ENCODE data around the gene OBP2A. TPM values are rescaled to one million over a fixed set of nuclear protein-coding genes. Genes with fewer than 3 reads are reported as not detected.

Gene OBP2A
- total RNA-seq, 4 donors from 2014 or later: not detected

DNA sequence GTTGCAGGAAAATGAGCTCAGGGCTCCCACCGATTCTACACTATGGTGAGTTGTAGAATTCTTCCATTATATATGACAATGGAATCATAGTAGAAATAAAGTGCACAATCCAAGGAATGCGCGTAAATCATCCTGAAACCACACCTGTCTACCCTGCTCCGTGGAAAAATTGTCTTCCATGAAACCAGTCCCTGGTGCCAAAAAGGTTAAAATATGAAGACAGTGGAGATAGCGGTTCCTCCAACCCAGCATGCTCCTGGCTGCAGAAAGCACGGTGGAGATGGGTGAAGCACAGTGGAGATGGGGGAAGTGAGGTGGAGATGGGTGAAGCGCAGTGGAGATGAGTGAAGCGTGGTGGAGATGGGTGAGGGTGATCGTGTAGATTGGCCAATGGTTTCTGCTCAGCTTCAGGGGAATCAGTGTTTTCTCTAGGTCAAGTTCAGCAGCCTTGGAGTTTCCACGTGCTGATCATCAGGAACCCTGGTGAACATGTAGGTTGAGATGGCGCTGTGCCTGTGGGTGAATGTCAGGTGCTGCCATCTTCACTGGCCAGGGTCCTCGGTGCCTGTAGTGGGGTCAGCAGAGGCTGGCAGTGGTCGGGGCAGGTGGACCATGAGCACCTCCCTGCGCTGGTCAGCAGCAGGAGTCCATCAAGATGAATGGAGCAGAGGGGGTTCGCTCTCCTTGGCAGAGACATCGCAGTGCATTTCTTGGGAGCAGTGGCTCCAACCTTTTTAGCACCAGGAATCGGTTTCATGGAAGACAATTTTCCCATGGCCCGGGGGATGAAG lies 35.9 kb downstream of the OBP2A start:
- WGBS, 2 donors (ENCODE audit: low coverage in 1 of 2): 81 to 83% methylated on average over 5 to 18 of the region's 18 CpGs

DNA sequence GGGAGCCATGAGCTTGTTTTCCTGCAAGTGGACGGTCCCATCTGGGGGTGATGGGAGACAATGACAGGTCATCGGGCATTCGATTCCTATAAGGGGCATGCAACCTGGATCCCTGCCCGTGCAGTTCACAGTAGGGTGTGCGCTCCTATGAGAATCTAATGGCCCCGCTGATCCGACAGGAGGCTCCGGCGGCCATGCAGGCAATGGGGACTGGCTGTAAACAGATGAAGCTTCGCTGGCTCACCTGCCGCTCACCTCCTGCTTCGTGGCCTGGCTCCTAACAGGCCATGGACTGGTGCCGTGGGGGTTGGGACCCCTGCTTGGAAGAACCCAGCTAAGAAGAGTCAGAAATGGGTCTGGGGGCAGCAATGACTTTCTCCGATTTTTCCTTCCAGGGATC lies 36.6 kb downstream of the OBP2A start:
- Histone ChIP-seq H3K27me3 (no peaks in the 10 kb centered on the region), H3K9me3 (no peaks in the 10 kb centered on the region), H3K4me1 (no peaks in the 10 kb centered on the region), H3K4me3 (no peak overlapping the region), H3K27ac (no peak overlapping the region), H3K36me3 (no peaks in the 10 kb centered on the region)
- TF ChIP-seq EP300 (IDR thresholded peaks at IDR 0.05; ENCODE audit: low read depth) (no peak), POLR2AphosphoS5 (IDR thresholded peaks at IDR 0.05) (no peak), POLR2A (IDR thresholded peaks at IDR 0.05) (no peak)
- TF ChIP-seq, protein P1, sequence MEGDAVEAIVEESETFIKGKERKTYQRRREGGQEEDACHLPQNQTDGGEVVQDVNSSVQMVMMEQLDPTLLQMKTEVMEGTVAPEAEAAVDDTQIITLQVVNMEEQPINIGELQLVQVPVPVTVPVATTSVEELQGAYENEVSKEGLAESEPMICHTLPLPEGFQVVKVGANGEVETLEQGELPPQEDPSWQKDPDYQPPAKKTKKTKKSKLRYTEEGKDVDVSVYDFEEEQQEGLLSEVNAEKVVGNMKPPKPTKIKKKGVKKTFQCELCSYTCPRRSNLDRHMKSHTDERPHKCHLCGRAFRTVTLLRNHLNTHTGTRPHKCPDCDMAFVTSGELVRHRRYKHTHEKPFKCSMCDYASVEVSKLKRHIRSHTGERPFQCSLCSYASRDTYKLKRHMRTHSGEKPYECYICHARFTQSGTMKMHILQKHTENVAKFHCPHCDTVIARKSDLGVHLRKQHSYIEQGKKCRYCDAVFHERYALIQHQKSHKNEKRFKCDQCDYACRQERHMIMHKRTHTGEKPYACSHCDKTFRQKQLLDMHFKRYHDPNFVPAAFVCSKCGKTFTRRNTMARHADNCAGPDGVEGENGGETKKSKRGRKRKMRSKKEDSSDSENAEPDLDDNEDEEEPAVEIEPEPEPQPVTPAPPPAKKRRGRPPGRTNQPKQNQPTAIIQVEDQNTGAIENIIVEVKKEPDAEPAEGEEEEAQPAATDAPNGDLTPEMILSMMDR (IDR thresholded peaks at IDR 0.05): no peak
- 80 to 83% methylated on average over 1 to 14 of the region's 14 CpGs for WGBS, 2 donors (ENCODE audit: low coverage in 1 of 2)
- intact Hi-C loops (cut with DNase I; ENCODE audit: low total_unique reads): no loop called here
- in situ Hi-C loops (cut with MboI; ENCODE audit: low pct_ligation_motif_present in 1 of 4, low pct_unique_long_range_greater_than_20kb in 1 of 4, low sequenced_read_pairs in 3 of 4): no loop called here
- no peak for DNase-seq

More for the DNA sequence above, 35.9 kb downstream of the OBP2A start:
- TF ChIP-seq EP300 (IDR thresholded peaks at IDR 0.05; ENCODE audit: low read depth) (no peak), POLR2A (IDR thresholded peaks at IDR 0.05) (no peak)
- TF ChIP-seq, protein P1 (IDR thresholded peaks at IDR 0.05): no peak
- no peak for DNase-seq
- no peak overlapping the region for H3K4me3 ChIP-seq
- in situ Hi-C loops (cut with MboI; ENCODE audit: low pct_ligation_motif_present in 1 of 4, low pct_unique_long_range_greater_than_20kb in 1 of 4, low sequenced_read_pairs in 3 of 4): no loop called here
- H3K36me3 ChIP-seq: no peaks in the 10 kb centered on the region
- intact Hi-C loops (cut with DNase I; ENCODE audit: low total_unique reads): no loop called here
- no peak overlapping the region for H3K27ac ChIP-seq
- H3K27me3 ChIP-seq: no peaks in the 10 kb centered on the region
- no peaks in the 10 kb centered on the region for H3K4me1 ChIP-seq
- H3K9me3 ChIP-seq: no peaks in the 10 kb centered on the region

DNA sequence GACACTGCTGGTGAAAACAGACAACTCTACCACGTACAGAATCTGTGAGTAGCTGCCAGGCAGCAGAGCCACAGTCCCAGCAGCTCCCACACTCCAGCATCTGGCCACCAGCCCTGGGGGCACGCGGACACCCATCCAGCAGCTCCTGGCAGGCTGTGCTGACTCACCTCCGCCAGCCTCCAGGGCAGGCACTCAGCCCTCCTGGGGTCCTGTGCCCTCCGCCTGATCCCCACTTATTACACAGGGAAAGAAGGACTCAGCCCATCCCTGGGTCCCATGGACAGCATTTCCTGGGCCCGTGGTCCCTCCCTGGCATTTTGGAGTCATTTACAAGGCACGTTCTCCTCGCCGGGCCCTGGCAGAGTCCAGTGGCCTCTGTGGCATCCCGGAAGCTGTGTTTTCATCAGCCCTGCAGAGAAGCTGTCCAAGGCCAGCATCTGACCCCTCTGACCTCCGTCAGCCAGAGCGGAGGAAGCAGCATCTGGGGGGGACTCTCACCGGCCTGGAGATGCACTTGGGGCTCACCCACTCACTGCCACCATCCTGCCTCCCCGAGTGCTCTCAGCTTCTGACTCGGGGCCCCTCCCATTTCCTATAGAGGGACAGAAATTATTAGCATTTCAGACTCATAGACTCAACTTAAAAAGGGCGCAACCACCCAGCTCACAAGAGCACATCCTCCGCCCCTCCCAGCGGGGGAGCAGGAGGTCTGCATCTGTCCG lies 37.2 kb downstream of the OBP2A start:
- Histone ChIP-seq H3K9me3 (no peaks in the 10 kb centered on the region), H3K36me3 (no peaks in the 10 kb centered on the region), H3K4me3 (no peak overlapping the region), H3K27ac (no peak overlapping the region), H3K4me1 (no peaks in the 10 kb centered on the region), H3K27me3 (no peaks in the 10 kb centered on the region)
- intact Hi-C loops (cut with DNase I; ENCODE audit: low total_unique reads) (no loop called here), in situ Hi-C loops (cut with MboI; ENCODE audit: low pct_ligation_motif_present in 1 of 4, low pct_unique_long_range_greater_than_20kb in 1 of 4, low sequenced_read_pairs in 3 of 4) (no loop called here)
- TF ChIP-seq POLR2A (IDR thresholded peaks at IDR 0.05): no peak
- TF ChIP-seq, protein P1 (IDR thresholded peaks at IDR 0.05): no peak
- TF ChIP-seq EP300 (IDR thresholded peaks at IDR 0.05; ENCODE audit: low read depth): no peak
- no peak for TF ChIP-seq POLR2AphosphoS5 (IDR thresholded peaks at IDR 0.05)
- WGBS, 2 donors (ENCODE audit: low coverage in 1 of 2): 77% methylated on average over 19 of the region's 19 CpGs; no CpG with 5 or more reads in 1 of the 2 donors
- no peak for DNase-seq

DNA sequence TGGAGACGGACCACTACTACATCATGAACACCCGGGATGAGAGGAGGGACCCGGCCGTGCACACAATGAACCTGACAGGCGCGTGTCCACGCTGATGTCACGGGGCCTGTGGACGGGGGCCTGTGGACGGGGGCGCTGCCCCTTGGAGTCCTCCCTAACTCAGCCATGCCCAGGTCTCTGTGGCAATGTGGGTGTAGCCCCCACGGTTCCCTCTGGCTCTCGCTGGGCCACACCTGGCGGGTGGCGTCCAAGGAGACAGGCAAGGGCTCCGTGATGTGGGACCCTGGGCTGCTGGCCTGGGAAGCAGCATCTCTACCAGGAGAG lies 37.7 kb downstream of the OBP2A start:
- in situ Hi-C loops (cut with MboI; ENCODE audit: low pct_ligation_motif_present in 1 of 4, low pct_unique_long_range_greater_than_20kb in 1 of 4, low sequenced_read_pairs in 3 of 4): no loop called here
- no peak for TF ChIP-seq POLR2AphosphoS5 (IDR thresholded peaks at IDR 0.05)
- no peak for TF ChIP-seq POLR2A (IDR thresholded peaks at IDR 0.05)
- no peak for TF ChIP-seq EP300 (IDR thresholded peaks at IDR 0.05; ENCODE audit: low read depth)
- TF ChIP-seq, protein P1 (IDR thresholded peaks at IDR 0.05): no peak
- Histone ChIP-seq H3K27ac (no peak overlapping the region), H3K4me3 (no peak overlapping the region), H3K27me3 (no peaks in the 10 kb centered on the region), H3K9me3 (no peaks in the 10 kb centered on the region), H3K36me3 (no peaks in the 10 kb centered on the region), H3K4me1 (no peaks in the 10 kb centered on the region)
- intact Hi-C loops (cut with DNase I; ENCODE audit: low total_unique reads): no loop called here
- 88% methylated on average over 16 of the region's 16 CpGs; no CpG with 5 or more reads in 1 of the 2 donors for WGBS, 2 donors (ENCODE audit: low coverage in 1 of 2)
- DNase-seq: no peak

Data from transverse colon (tissue), 4 donors.